Measurements from ENCODE around the gene MAPK6. TPM values are rescaled to one million over a fixed set of nuclear protein-coding genes. Genes with fewer than 3 reads are reported as not detected.
"Not testable (repeated sequence)": the region's sequence is repeated elsewhere in the genome, so short reads cannot be mapped to it uniquely, and the experiment has no call there.

The MAPK6 gene
- total RNA-seq, 2 donors from 2014 or later, result 80.2 to 81.6 TPM

- Histone ChIP-seq H3K36me3 (ENCODE audit: control insufficient read depth, insufficient read depth, low read length) (no peaks in the 10 kb centered on the region), H3K27me3 (ENCODE audit: control insufficient read depth, insufficient read depth, low read length, poor library complexity, severe bottlenecking) (no peaks in the 10 kb centered on the region), H3K9ac (ENCODE audit: extremely low read depth, low read length, poor library complexity, severe bottlenecking) (no peak overlapping the region), H3K4me1 (ENCODE audit: control insufficient read depth, insufficient read depth, low read length) (no peaks in the 10 kb centered on the region), H3K27ac (ENCODE audit: low read depth, low read length) (no peak overlapping the region), H3K9me3 (ENCODE audit: control insufficient read depth, low read length) (no peaks in the 10 kb centered on the region), H3K4me3 (ENCODE audit: low read length) (no peak overlapping the region)
- H3K4me1 Mint-ChIP-seq, result no peaks in the 10 kb centered on the region
- no peak for TF ChIP-seq CTCF (conservative IDR thresholded peaks at IDR 0.05)
- no peaks in the 10 kb centered on the region for H3K27me3 Mint-ChIP-seq (ENCODE audit: insufficient read depth)
- 94% methylated on average over 3 of the region's 4 CpGs; no CpG with 5 or more reads in 1 of the 2 experiments for WGBS, 2 experiments (ENCODE audit: insufficient coverage in 1 of 2, insufficient read length in 1 of 2)
- H3K27ac Mint-ChIP-seq, result no peak overlapping the region
- no peaks in the 10 kb centered on the region for H3K9me3 Mint-ChIP-seq
- DNase-seq, result no peak
- no peaks in the 10 kb centered on the region for H3K36me3 Mint-ChIP-seq (ENCODE audit: low read depth)
- H3K4me3 Mint-ChIP-seq, result no peak overlapping the region
Measured at GRCh38 chr15:51991141-51991540, 27.9 kb upstream of the MAPK6 start.

GRCh38 chr15:51992953-51993352 lies 26.1 kb upstream of the MAPK6 start:
- no peak overlapping the region for H3K9ac ChIP-seq (ENCODE audit: extremely low read depth, low read length, poor library complexity, severe bottlenecking)
- H3K27ac Mint-ChIP-seq, result no peak overlapping the region

DNA sequence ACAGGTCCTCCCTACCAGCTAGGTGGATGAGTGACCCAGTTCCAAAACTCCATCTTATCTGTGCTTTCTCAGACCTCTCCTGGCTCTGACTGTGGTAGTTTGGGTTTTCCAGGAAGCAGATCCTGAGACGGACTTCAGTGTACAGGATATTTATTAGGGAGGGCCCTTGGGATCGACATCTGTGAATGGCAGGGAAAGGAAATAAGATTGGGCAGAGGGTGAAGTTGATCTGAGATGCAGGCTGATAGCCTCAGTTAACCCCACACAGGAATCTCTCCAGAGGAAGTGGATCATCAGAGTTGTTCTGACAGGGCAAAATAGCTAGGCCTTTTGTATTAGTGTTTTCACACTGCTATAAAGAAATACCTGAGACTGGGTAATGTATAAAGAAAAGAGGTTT lies 16.7 kb upstream of the MAPK6 start:
- H3K27me3 ChIP-seq (ENCODE audit: control insufficient read depth, insufficient read depth, low read length, poor library complexity, severe bottlenecking), result no peaks in the 10 kb centered on the region
- no peaks in the 10 kb centered on the region for H3K9me3 ChIP-seq (ENCODE audit: control insufficient read depth, low read length)
- TF ChIP-seq CTCF (conservative IDR thresholded peaks at IDR 0.05), result no peak
- DNase-seq, result no peak
- Mint-ChIP-seq H3K4me1 (peaks cover 11% of the 10 kb centered on the region), H3K9me3 (peaks cover 8% of the 10 kb centered on the region), H3K27ac (no peak overlapping the region), H3K4me3 (no peak overlapping the region), H3K27me3 (ENCODE audit: insufficient read depth) (peaks cover 7% of the 10 kb centered on the region), H3K36me3 (ENCODE audit: low read depth) (no peaks in the 10 kb centered on the region)
- H3K27ac ChIP-seq (ENCODE audit: low read depth, low read length), result no peak overlapping the region
- 91 to 100% methylated on average over 2 of the region's 2 CpGs for WGBS, 2 experiments (ENCODE audit: insufficient coverage in 1 of 2, insufficient read length in 1 of 2)
- H3K36me3 ChIP-seq (ENCODE audit: control insufficient read depth, insufficient read depth, low read length), result no peaks in the 10 kb centered on the region
- peaks cover 3% of the 10 kb centered on the region for H3K4me1 ChIP-seq (ENCODE audit: control insufficient read depth, insufficient read depth, low read length)
- H3K9ac ChIP-seq (ENCODE audit: extremely low read depth, low read length, poor library complexity, severe bottlenecking), result no peak overlapping the region
- no peak overlapping the region for H3K4me3 ChIP-seq (ENCODE audit: low read length)

More at GRCh38 chr15:51992953-51993352, 26.1 kb upstream of the MAPK6 start:
- Histone ChIP-seq H3K27ac (ENCODE audit: low read depth, low read length) (no peak overlapping the region), H3K9me3 (ENCODE audit: control insufficient read depth, low read length) (no peaks in the 10 kb centered on the region), H3K4me1 (ENCODE audit: control insufficient read depth, insufficient read depth, low read length) (no peaks in the 10 kb centered on the region), H3K27me3 (ENCODE audit: control insufficient read depth, insufficient read depth, low read length, poor library complexity, severe bottlenecking) (no peaks in the 10 kb centered on the region), H3K36me3 (ENCODE audit: control insufficient read depth, insufficient read depth, low read length) (no peaks in the 10 kb centered on the region), H3K4me3 (ENCODE audit: low read length) (no peak overlapping the region)
- TF ChIP-seq CTCF (conservative IDR thresholded peaks at IDR 0.05), result no peak
- H3K4me3 Mint-ChIP-seq, result no peak overlapping the region
- no peaks in the 10 kb centered on the region for H3K4me1 Mint-ChIP-seq
- no peaks in the 10 kb centered on the region for H3K9me3 Mint-ChIP-seq
- 88 to 96% methylated on average over 1 of the region's 1 CpG for WGBS, 2 experiments (ENCODE audit: insufficient coverage in 1 of 2, insufficient read length in 1 of 2)
- DNase-seq, result no peak
- H3K36me3 Mint-ChIP-seq (ENCODE audit: low read depth), result no peaks in the 10 kb centered on the region
- H3K27me3 Mint-ChIP-seq (ENCODE audit: insufficient read depth), result no peaks in the 10 kb centered on the region

DNA sequence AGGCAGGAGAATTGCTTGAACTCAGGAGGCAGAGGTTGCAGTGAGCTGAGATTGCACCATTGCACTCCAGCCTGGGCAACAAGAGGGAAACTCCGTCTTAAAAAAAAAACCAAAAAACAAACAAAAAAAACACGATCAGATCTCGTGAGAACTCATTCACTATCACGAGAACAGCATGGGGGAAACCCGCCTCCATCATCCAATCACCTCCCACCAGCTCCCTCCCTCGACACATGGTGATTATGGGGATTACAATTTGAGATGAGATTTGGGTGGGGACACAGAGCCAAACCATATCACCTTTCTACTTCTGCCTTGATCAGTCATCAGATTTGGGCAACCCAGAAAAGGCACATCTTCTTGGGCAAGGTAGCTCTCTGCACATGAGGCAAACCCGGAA lies 15.9 kb upstream of the MAPK6 start:
- H3K4me3 ChIP-seq (ENCODE audit: low read length); H3K36me3 ChIP-seq (ENCODE audit: control insufficient read depth, insufficient read depth, low read length); DNase-seq; H3K9me3 Mint-ChIP-seq; H3K27ac ChIP-seq (ENCODE audit: low read depth, low read length); H3K27me3 ChIP-seq (ENCODE audit: control insufficient read depth, insufficient read depth, low read length, poor library complexity, severe bottlenecking); H3K4me1 ChIP-seq (ENCODE audit: control insufficient read depth, insufficient read depth, low read length); H3K9ac ChIP-seq (ENCODE audit: extremely low read depth, low read length, poor library complexity, severe bottlenecking); H3K4me3 Mint-ChIP-seq; H3K9me3 ChIP-seq (ENCODE audit: control insufficient read depth, low read length); H3K27me3 Mint-ChIP-seq (ENCODE audit: insufficient read depth); H3K36me3 Mint-ChIP-seq (ENCODE audit: low read depth); H3K27ac Mint-ChIP-seq: not testable (repeated sequence)
- WGBS, 2 experiments (ENCODE audit: insufficient coverage in 1 of 2, insufficient read length in 1 of 2), result 88% methylated on average over 6 of the region's 7 CpGs; no CpG with 5 or more reads in 1 of the 2 experiments
- peaks cover 11% of the 10 kb centered on the region for H3K4me1 Mint-ChIP-seq
